Neural progenitor cell (in vitro differentiated cells): ENCODE results near the gene EXD3.

ENCODE experiments used
- CTCF ChIP-seq: fragments of 200-600 bp; sonication (generic); IDR thresholded peaks from 2 replicates; pipeline ENCODE4 v1.5.1; 2017; ENCODE audit warnings: antibody characterized with exemption, mild to moderate bottlenecking
- EZH2 ChIP-seq: fragments of 200-600 bp; sonication (generic); IDR thresholded peaks from 2 replicates; pipeline ENCODE4 v1.6.1; 2017; ENCODE audit warnings: antibody characterized with exemption, mild to moderate bottlenecking, moderate library complexity
- EZH2phosphoT487 ChIP-seq: fragments of 200-600 bp; sonication (generic); IDR thresholded peaks from 2 replicates; pipeline ENCODE4 v1.6.1; 2017; ENCODE audit warnings: antibody characterized with exemption

GRCh38 chr9:137429974-137430722 lies 7.2 kb upstream of the EXD3 start:
- TF ChIP-seq CTCF (no peak), EZH2 (no peak), EZH2phosphoT487 (no peak)
